ENCODE results near the gene MRPL36.

MRPL36 gene

GRCh38 chr5:1750469-1750868 lies 49.2 kb downstream of the MRPL36 start:
- DNase-seq = no peak

DNA sequence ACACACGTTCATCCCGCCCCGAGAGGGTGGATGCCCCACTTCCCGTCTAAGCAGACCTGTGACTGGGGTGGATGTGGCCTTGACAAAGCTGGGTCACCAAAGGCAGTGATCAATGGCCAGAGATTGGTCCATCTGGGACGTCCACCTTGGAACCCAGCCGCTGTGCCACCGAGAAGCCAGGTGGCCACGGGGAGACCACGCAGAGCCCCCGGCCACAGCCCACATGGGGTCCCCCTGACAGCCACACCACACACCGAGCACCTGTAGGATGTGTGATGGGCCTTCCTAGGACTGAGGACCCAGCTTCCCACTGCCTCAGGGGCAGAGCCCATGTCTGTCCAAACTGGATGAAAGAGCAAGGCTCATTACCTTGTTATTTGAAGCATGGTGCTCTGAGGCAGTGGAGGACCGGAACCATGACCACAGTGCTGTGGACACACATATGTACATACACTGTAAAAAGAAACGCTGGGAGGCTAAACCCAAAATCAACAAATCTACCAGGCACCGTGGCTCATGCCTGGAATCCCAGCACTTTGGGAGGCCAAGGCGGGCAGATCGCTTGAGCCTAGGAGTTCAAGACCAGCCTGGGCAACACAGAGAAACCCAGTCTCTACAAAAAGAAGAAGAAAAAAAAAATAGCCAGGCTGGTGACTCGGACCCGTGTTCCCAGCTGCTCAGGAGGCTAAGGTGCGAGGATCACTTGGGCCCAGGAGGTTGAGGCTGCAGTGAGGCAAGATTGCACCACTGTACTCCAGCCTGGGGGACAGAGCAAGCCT lies 50.1 kb downstream of the MRPL36 start:
- DNase-seq = no peak

- no peak for DNase-seq
Measured at GRCh38 chr5:1748845-1749244, 50.8 kb downstream of the MRPL36 start.

Data from right kidney (tissue), 1 donor.